Thoracic aorta (tissue), 2 donors: ENCODE measurements around the gene RBFOX1. TPM values are rescaled to one million over a fixed set of nuclear protein-coding genes. Genes with fewer than 3 reads are reported as not detected.

ENCODE experiments used
- ATAC-seq: fragments of 150-250 bp; one replicate; pipeline ENCODE4 v1.8.0; 2017; ENCODE audit warnings: low read depth; ENCODE audit not compliant: insufficient number of reproducible peaks, low FRiP score
- DNase-seq: peaks from one replicate; pipeline ENCODE4 v3.0.0-alpha.2; 2020; ENCODE audit warnings: low spot score
- H3K27ac ChIP-seq, 2 donors: fragments of 200-600 bp; sonication (generic); 1 replicate in 1 of 2; 2 replicates in 1 of 2; pipeline ENCODE4 v1.5.1; 2016; ENCODE audit warnings: mild to moderate bottlenecking in 2 of 2, moderate library complexity in 2 of 2
- H3K27me3 ChIP-seq: fragments of 200-600 bp; sonication (generic); replicated peaks from 2 replicates; pipeline ENCODE4 v1.6.0; 2016; ENCODE audit warnings: mild to moderate bottlenecking; ENCODE audit not compliant: insufficient read depth
- H3K36me3 ChIP-seq: fragments of 200-600 bp; sonication (generic); one replicate; pipeline ENCODE4 v1.5.1; 2016
- H3K4me1 ChIP-seq, 2 donors: fragments of 200-600 bp; sonication (generic); 1 replicate in 1 of 2; 2 replicates in 1 of 2; pipeline versions ENCODE4 v1.5.1 to v1.6.0; 2016; ENCODE audit warnings: low read depth in 2 of 2, mild to moderate bottlenecking in 1 of 2; ENCODE audit not compliant: control insufficient read depth in 1 of 2
- H3K4me3 ChIP-seq: fragments of 200-600 bp; sonication (generic); 2 replicates; pipeline ENCODE4 v1.5.1; 2016; ENCODE audit warnings: mild to moderate bottlenecking
- H3K9me3 ChIP-seq: fragments of 200-600 bp; sonication (generic); 2 replicates; pipeline ENCODE4 v1.5.1; 2016
- CTCF ChIP-seq: fragments of 200-600 bp; sonication (generic); IDR thresholded peaks from one replicate; pipeline ENCODE4 v1.5.1; 2019; ENCODE audit warnings: antibody characterized with exemption
- total RNA-seq, 2 donors: library from RNA; depleted of rRNA; stranded (reverse); fragments of >200 nt; gene quantifications; one replicate each; pipeline versions ENCODE4 v1.1.0 to v1.2.3, GENCODE V29; 2016

RBFOX1 gene
- total RNA-seq, 2 donors from 2014 or later = not detected

- no peak for TF ChIP-seq CTCF
- H3K27ac ChIP-seq = no peak overlapping the region
Observed at GRCh38 chr16:7391694-7392093, 59.0 kb downstream of the RBFOX1 start.

GRCh38 chr16:7392206-7392605 is 59.6 kb downstream of the RBFOX1 start:
- no peak for TF ChIP-seq CTCF
- Histone ChIP-seq H3K27me3 (no peaks in the 10 kb centered on the region), H3K4me3 (no peak overlapping the region), H3K27ac (no peak overlapping the region), H3K36me3 (no peaks in the 10 kb centered on the region), H3K9me3 (no peaks in the 10 kb centered on the region), H3K4me1 (no peaks in the 10 kb centered on the region)
- ATAC-seq = no peak
- DNase-seq = no peak

More at GRCh38 chr16:7391694-7392093, 59.0 kb downstream of the RBFOX1 start:
- no peak for DNase-seq
- no peak overlapping the region for H3K4me3 ChIP-seq
- ATAC-seq = no peak
- no peaks in the 10 kb centered on the region for H3K27me3 ChIP-seq
- no peaks in the 10 kb centered on the region for H3K9me3 ChIP-seq
- H3K36me3 ChIP-seq = no peaks in the 10 kb centered on the region
- H3K4me1 ChIP-seq = no peaks in the 10 kb centered on the region

- ATAC-seq = no peak
- Histone ChIP-seq H3K9me3 (no peaks in the 10 kb centered on the region), H3K4me1 (no peaks in the 10 kb centered on the region), H3K27ac (no peak overlapping the region), H3K36me3 (no peaks in the 10 kb centered on the region), H3K4me3 (no peak overlapping the region), H3K27me3 (no peaks in the 10 kb centered on the region)
- no peak for DNase-seq
- TF ChIP-seq CTCF = no peak
Observed at GRCh38 chr16:7393680-7394079, 61.0 kb downstream of the RBFOX1 start.

- no peak for TF ChIP-seq CTCF
Observed at GRCh38 chr16:7394720-7395336, 62.2 kb downstream of the RBFOX1 start.

GRCh38 chr16:7397901-7398300 is 65.3 kb downstream of the RBFOX1 start:
- Histone ChIP-seq H3K4me3 (no peak overlapping the region), H3K36me3 (no peaks in the 10 kb centered on the region), H3K27me3 (no peaks in the 10 kb centered on the region), H3K9me3 (no peaks in the 10 kb centered on the region), H3K27ac (no peak overlapping the region), H3K4me1 (no peaks in the 10 kb centered on the region)
- ATAC-seq (no peak), DNase-seq (no peak)
- no peak for TF ChIP-seq CTCF

More at GRCh38 chr16:7394720-7395336, 62.2 kb downstream of the RBFOX1 start:
- no peak overlapping the region for H3K27ac ChIP-seq
- no peak overlapping the region for H3K4me3 ChIP-seq
- no peaks in the 10 kb centered on the region for H3K27me3 ChIP-seq
- no peaks in the 10 kb centered on the region for H3K4me1 ChIP-seq
- DNase-seq = no peak
- H3K9me3 ChIP-seq = no peaks in the 10 kb centered on the region
- no peaks in the 10 kb centered on the region for H3K36me3 ChIP-seq
- no peak for ATAC-seq
